ENCODE results near the gene LRRC15. TPM values are rescaled to one million over a fixed set of nuclear protein-coding genes. Genes with fewer than 3 reads are reported as not detected.

LRRC15 gene
- total and polyA plus RNA-seq, 7 donors, result under 0.01 to 0.23 (median under 0.01) TPM; not detected in 2

DNA sequence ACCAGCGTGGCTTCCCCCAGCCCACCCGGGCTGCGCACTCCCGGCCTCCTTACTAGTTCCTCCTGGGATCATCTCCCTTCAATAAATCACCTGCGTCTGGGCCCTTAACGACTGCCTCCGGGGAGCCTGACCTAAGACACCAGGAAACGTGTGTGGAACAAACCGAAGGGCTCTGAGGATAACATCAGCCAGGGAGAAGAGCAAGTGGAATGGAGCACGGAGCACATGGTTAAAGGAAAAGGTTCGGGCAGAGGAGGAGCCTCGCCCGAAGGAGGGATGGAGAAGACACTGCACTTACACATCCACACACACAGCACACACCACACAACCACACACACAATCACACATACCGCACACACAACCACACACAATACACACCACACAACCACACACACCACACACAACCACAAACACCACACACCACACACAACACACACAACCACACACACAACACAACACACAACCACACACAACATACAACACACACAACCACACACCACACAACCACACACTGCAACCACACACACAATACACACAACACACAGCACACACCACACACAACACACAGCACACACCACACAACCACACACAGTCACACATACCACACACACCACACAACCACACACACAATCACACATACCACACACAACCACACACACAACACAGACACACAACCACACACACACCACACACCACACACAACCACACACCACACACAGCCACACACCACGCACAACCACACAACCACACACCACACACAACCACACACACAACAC is 43.2 kb downstream of the LRRC15 start:
- no peak overlapping the region for H3K27ac ChIP-seq
- DNase-seq, result no peak
- no peaks in the 10 kb centered on the region for H3K27me3 ChIP-seq
- TF ChIP-seq POLR2A (IDR thresholded peaks at IDR 0.05) (no peak), POLR2AphosphoS5 (IDR thresholded peaks at IDR 0.05) (no peak), EP300 (IDR thresholded peaks at IDR 0.05) (no peak)
- TF ChIP-seq, protein P1, sequence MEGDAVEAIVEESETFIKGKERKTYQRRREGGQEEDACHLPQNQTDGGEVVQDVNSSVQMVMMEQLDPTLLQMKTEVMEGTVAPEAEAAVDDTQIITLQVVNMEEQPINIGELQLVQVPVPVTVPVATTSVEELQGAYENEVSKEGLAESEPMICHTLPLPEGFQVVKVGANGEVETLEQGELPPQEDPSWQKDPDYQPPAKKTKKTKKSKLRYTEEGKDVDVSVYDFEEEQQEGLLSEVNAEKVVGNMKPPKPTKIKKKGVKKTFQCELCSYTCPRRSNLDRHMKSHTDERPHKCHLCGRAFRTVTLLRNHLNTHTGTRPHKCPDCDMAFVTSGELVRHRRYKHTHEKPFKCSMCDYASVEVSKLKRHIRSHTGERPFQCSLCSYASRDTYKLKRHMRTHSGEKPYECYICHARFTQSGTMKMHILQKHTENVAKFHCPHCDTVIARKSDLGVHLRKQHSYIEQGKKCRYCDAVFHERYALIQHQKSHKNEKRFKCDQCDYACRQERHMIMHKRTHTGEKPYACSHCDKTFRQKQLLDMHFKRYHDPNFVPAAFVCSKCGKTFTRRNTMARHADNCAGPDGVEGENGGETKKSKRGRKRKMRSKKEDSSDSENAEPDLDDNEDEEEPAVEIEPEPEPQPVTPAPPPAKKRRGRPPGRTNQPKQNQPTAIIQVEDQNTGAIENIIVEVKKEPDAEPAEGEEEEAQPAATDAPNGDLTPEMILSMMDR (IDR thresholded peaks at IDR 0.05), result no peak
- no peaks in the 10 kb centered on the region for H3K36me3 ChIP-seq
- peaks cover 0 to 21% (median 17%) of the 10 kb centered on the region in 4 donors for H3K4me1 ChIP-seq
- WGBS, 2 donors, result 36 to 65% methylated on average over 15 of the region's 15 CpGs
- intact Hi-C loops (cut with DNase I), result no loop called here
- no peaks in the 10 kb centered on the region for H3K9me3 ChIP-seq
- H3K4me3 ChIP-seq, result no peak overlapping the region

DNA sequence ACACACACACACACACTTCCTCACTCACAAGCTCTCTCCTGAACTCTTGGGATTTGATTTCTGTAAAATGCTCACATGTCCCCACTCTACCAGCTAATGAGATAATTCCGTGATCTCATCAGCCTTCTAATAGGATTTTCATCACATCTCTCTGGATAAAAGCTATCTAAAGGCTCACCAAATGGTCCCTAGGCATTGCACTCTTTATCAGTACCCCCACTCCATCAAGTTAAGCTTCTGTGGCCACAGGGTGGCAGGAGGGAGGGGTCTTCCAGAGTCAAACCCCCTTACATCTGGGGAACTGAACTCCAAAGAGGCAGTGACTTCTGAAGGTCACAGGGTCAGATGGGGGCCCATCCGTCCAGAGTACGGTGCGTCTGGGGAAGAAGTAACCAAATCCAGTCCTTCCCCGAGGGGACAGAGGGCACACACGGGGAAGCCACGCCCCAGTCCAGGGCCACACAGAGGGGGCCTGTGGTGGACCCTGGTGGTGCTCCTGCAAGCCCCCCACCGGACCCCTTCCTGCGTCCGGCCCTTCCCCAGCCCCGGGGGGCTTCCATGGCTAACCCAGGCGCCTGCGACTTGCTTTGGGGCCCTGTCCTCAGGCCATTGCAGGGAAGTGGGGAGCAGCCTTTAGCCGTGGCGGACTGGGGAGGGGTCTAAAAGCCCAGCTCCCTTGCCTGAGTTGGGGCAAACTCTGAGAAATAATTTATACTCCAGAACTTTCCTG is 44.0 kb downstream of the LRRC15 start:
- H3K9me3 ChIP-seq, result no peaks in the 10 kb centered on the region
- DNase-seq, result no peak
- peaks cover 0 to 15% (median 12%) of the 10 kb centered on the region in 4 donors for H3K4me1 ChIP-seq
- no peaks in the 10 kb centered on the region for H3K27me3 ChIP-seq
- no peak for TF ChIP-seq POLR2A (IDR thresholded peaks at IDR 0.05)
- TF ChIP-seq POLR2AphosphoS5 (IDR thresholded peaks at IDR 0.05), result no peak
- TF ChIP-seq EP300 (IDR thresholded peaks at IDR 0.05), result no peak
- TF ChIP-seq, protein P1 (IDR thresholded peaks at IDR 0.05), result no peak
- H3K36me3 ChIP-seq, result no peaks in the 10 kb centered on the region
- intact Hi-C loops (cut with DNase I), result no loop called here
- H3K27ac ChIP-seq, result no peak overlapping the region
- WGBS, 2 donors, result 78 to 84% methylated on average over 15 of the region's 15 CpGs
- no peak overlapping the region for H3K4me3 ChIP-seq

DNA sequence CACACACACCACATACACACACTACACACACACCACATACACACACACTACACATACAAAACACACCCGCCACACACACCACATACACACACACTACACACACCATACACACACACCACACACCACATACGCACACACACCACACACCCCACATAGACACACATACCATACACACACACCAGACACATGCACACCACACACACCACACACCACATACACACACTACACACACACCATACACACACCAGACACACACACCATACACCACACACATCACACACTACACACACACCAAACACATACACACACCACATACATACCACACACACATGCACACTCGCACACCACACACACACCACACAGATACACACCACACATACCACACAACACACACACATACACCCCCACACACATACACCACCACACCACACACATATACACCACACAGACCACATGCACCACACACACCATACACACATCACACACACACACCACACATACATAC is 44.7 kb downstream of the LRRC15 start:
- TF ChIP-seq, protein P1 (IDR thresholded peaks at IDR 0.05), result no peak
- TF ChIP-seq POLR2A (IDR thresholded peaks at IDR 0.05) (no peak), POLR2AphosphoS5 (IDR thresholded peaks at IDR 0.05) (no peak), EP300 (IDR thresholded peaks at IDR 0.05) (no peak)
- intact Hi-C loops (cut with DNase I), result no loop called here
- Histone ChIP-seq H3K27me3 (no peaks in the 10 kb centered on the region), H3K4me1 (peaks cover 0 to 12% (median 11%) of the 10 kb centered on the region in 4 donors), H3K9me3 (no peaks in the 10 kb centered on the region), H3K27ac (no peak overlapping the region), H3K4me3 (no peak overlapping the region), H3K36me3 (no peaks in the 10 kb centered on the region)
- no peak for DNase-seq
- 96% methylated on average over 3 of the region's 3 CpGs for WGBS, 2 donors

DNA sequence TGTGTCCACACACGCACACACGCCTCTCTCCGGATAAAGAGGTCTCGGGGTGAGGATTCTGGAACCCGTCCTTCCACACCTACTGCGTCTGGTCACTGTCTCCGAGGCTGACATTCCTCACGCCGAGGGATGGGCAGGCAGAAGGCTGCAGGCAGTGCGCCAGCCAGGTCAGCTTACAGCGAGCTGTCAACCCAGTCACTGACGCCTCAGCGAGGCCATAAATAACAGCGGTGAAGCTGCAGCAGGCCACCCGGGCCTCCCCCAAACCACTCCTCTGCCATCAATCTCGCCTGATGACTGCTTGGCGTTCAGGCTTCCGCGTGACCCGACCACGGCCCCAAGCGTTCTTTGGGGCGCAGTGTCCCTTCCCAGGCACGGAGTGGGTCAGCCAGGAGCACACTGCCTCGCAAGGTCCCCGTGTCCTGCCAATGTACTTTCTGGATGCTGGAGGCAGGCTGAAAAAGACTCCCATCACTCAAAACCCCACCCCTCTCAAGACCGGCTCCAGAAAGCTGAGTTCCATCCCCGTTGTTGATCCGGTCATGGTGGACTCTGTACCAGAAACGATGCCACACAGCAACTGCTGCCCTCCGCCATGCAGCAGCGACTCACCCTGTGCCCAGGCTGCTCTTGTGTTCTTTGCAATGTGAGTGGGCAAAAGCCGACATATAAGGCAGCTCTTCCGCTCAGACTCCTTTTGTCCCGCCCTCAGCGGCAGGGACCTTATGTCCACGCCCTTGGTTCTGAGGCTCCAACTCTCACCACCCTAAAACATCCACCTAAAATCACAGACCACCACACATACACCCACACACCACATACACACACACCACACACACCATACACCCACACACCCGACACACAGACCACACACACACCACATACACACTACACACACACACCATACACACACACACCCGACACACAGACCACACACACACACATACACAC is 45.5 kb downstream of the LRRC15 start:
- WGBS, 2 donors, result 8 to 17% methylated on average over 39 of the region's 39 CpGs
- Histone ChIP-seq H3K4me3 (peak overlapping the region in 3 of 4 donors; percentile 18 to 41 (median 31)), H3K4me1 (peaks cover 0 to 12% (median 11%) of the 10 kb centered on the region in 4 donors), H3K27ac (peak overlapping the region; percentile 65 to 79 (median 73)), H3K36me3 (no peaks in the 10 kb centered on the region), H3K27me3 (no peaks in the 10 kb centered on the region), H3K9me3 (no peaks in the 10 kb centered on the region)
- intact Hi-C loops (cut with DNase I), result no loop called here
- TF ChIP-seq POLR2AphosphoS5 (IDR thresholded peaks at IDR 0.05) (peak; percentile 81 to 93 (median 92)), POLR2A (IDR thresholded peaks at IDR 0.05) (no peak), EP300 (IDR thresholded peaks at IDR 0.05) (peak in 3 of 4 donors; percentile 37 to 71 (median 67))
- TF ChIP-seq, protein P1 (IDR thresholded peaks at IDR 0.05), result no peak
- DNase-seq, result peak; percentile 90
